Skeletal muscle tissue (tissue), 4 donors: ENCODE results near the gene KDELR3. TPM values are rescaled to one million over a fixed set of nuclear protein-coding genes. Genes with fewer than 3 reads are reported as not detected.

ENCODE experiments used
- H3K27ac ChIP-seq: one replicate; pipeline ENCODE4 v1.7.0; 2013; ENCODE audit warnings: mild to moderate bottlenecking, low read depth, low read length, inconsistent platforms
- H3K27me3 ChIP-seq, 3 donors: one replicate each; pipeline ENCODE4 v1.7.0; 2013; ENCODE audit warnings: low read length in 3 of 3; ENCODE audit not compliant: control insufficient read depth in 3 of 3, insufficient read depth in 3 of 3
- H3K36me3 ChIP-seq, 3 donors: one replicate each; pipeline ENCODE4 v1.7.0; 2013; ENCODE audit warnings: low read length in 3 of 3; ENCODE audit not compliant: control insufficient read depth in 3 of 3, insufficient read depth in 3 of 3
- H3K4me1 ChIP-seq, 3 donors: one replicate each; pipeline ENCODE4 v1.7.0; 2013; ENCODE audit warnings: low read length in 3 of 3, mild to moderate bottlenecking in 3 of 3; ENCODE audit not compliant: control insufficient read depth in 3 of 3, insufficient read depth in 3 of 3
- H3K4me3 ChIP-seq, 3 donors: one replicate each; pipeline ENCODE4 v1.7.0; 2013; ENCODE audit warnings: low read length in 3 of 3
- H3K9ac ChIP-seq, 3 donors: one replicate each; pipeline ENCODE4 v1.7.0; 2013; ENCODE audit warnings: low read length in 3 of 3, mild to moderate bottlenecking in 3 of 3, moderate library complexity in 2 of 3, low read depth in 1 of 3
- H3K9me3 ChIP-seq, 3 donors: one replicate each; pipeline ENCODE4 v1.7.0; 2013; ENCODE audit warnings: low read length in 3 of 3; ENCODE audit not compliant: control insufficient read depth in 3 of 3
- total RNA-seq: library from RNA; depleted of rRNA; stranded (reverse); fragments of >200 nt; gene quantifications from one replicate; pipeline ENCODE4 v1.2.3, GENCODE V29; 2014
- donor health status: Osteomylitis.

The KDELR3 gene
- total RNA-seq, 1 donor from 2014 or later = 32.9 TPM

- Histone ChIP-seq H3K36me3 (no peaks in the 10 kb centered on the region), H3K9me3 (no peaks in the 10 kb centered on the region), H3K27me3 (peaks cover 63 to 79% (median 68%) of the 10 kb centered on the region in 3 donors), H3K9ac (no peak overlapping the region), H3K4me3 (no peak overlapping the region), H3K27ac (no peak overlapping the region), H3K4me1 (peaks cover 5 to 10% (median 6%) of the 10 kb centered on the region in 3 donors)
Observed at GRCh38 chr22:38450234-38450797, 17.6 kb upstream of the KDELR3 start.

GRCh38 chr22:38451404-38451803 is 16.5 kb upstream of the KDELR3 start:
- Histone ChIP-seq H3K9me3 (no peaks in the 10 kb centered on the region), H3K4me3 (no peak overlapping the region), H3K9ac (no peak overlapping the region), H3K27ac (no peak overlapping the region), H3K4me1 (peaks cover 5 to 10% (median 6%) of the 10 kb centered on the region in 3 donors), H3K36me3 (no peaks in the 10 kb centered on the region), H3K27me3 (peaks cover 63 to 78% (median 67%) of the 10 kb centered on the region in 3 donors)

- no peak overlapping the region for H3K27ac ChIP-seq
- no peaks in the 10 kb centered on the region for H3K36me3 ChIP-seq
- peaks cover 5 to 10% (median 6%) of the 10 kb centered on the region in 3 donors for H3K4me1 ChIP-seq
- H3K4me3 ChIP-seq = no peak overlapping the region
- H3K9ac ChIP-seq = no peak overlapping the region
- H3K27me3 ChIP-seq = peaks cover 66 to 79% (median 70%) of the 10 kb centered on the region in 3 donors
- no peaks in the 10 kb centered on the region for H3K9me3 ChIP-seq
Observed at GRCh38 chr22:38451864-38452263, 16.0 kb upstream of the KDELR3 start.

- Histone ChIP-seq H3K27ac (no peak overlapping the region), H3K9me3 (no peaks in the 10 kb centered on the region), H3K4me1 (peaks cover 5 to 10% (median 6%) of the 10 kb centered on the region in 3 donors), H3K27me3 (peaks cover 73 to 78% (median 76%) of the 10 kb centered on the region in 3 donors), H3K4me3 (no peak overlapping the region), H3K9ac (no peak overlapping the region), H3K36me3 (no peaks in the 10 kb centered on the region)
Observed at GRCh38 chr22:38452373-38453065, 15.4 kb upstream of the KDELR3 start.

- Histone ChIP-seq H3K4me1 (peaks cover 5 to 10% (median 6%) of the 10 kb centered on the region in 3 donors), H3K9me3 (no peaks in the 10 kb centered on the region), H3K4me3 (no peak overlapping the region), H3K27me3 (peaks cover 77 to 83% (median 78%) of the 10 kb centered on the region in 3 donors), H3K36me3 (no peaks in the 10 kb centered on the region), H3K27ac (no peak overlapping the region), H3K9ac (no peak overlapping the region)
Observed at GRCh38 chr22:38453066-38453672, 14.7 kb upstream of the KDELR3 start.

GRCh38 chr22:38453996-38454352 is 13.9 kb upstream of the KDELR3 start:
- Histone ChIP-seq H3K36me3 (no peaks in the 10 kb centered on the region), H3K4me3 (no peak overlapping the region), H3K4me1 (peaks cover 5 to 10% (median 6%) of the 10 kb centered on the region in 3 donors), H3K27ac (no peak overlapping the region), H3K9me3 (no peaks in the 10 kb centered on the region), H3K27me3 (peaks cover 81 to 86% (median 82%) of the 10 kb centered on the region in 3 donors), H3K9ac (no peak overlapping the region)

- H3K36me3 ChIP-seq = no peaks in the 10 kb centered on the region
- H3K4me1 ChIP-seq = peaks cover 5 to 10% (median 6%) of the 10 kb centered on the region in 3 donors
- H3K9me3 ChIP-seq = no peaks in the 10 kb centered on the region
- H3K27ac ChIP-seq = no peak overlapping the region
- peaks cover 80 to 84% (median 81%) of the 10 kb centered on the region in 3 donors for H3K27me3 ChIP-seq
- peak overlapping the region in 1 of 3 donors; percentile 33 for H3K9ac ChIP-seq
- H3K4me3 ChIP-seq = peak overlapping the region; percentile 30 to 43 (median 35)
Observed at GRCh38 chr22:38454353-38455075, 13.4 kb upstream of the KDELR3 start.

GRCh38 chr22:38455076-38455529 is 12.8 kb upstream of the KDELR3 start, which contains the start of gene KCNJ4:
Gene KCNJ4 (minus strand): TSS chr22:38455199. CDS start chr22:38428132, 27,067 bp downstream.
- H3K36me3 ChIP-seq = no peaks in the 10 kb centered on the region
- peaks cover 5 to 10% (median 6%) of the 10 kb centered on the region in 3 donors for H3K4me1 ChIP-seq
- H3K9me3 ChIP-seq = no peaks in the 10 kb centered on the region
- H3K27me3 ChIP-seq = peaks cover 75 to 80% (median 78%) of the 10 kb centered on the region in 3 donors
- peak within 1 kb of the TSS in 1 of 3 donors; percentile 33 for H3K9ac ChIP-seq
- H3K27ac ChIP-seq = no peak within 1 kb of the TSS
- peak within 1 kb of the TSS; percentile 30 to 43 (median 35) for H3K4me3 ChIP-seq

GRCh38 chr22:38455530-38456271 is 12.2 kb upstream of the KDELR3 start:
- H3K9ac ChIP-seq = no peak overlapping the region
- H3K27ac ChIP-seq = no peak overlapping the region

More at GRCh38 chr22:38455530-38456271, 12.2 kb upstream of the KDELR3 start:
- no peaks in the 10 kb centered on the region for H3K9me3 ChIP-seq
- peaks cover 74 to 80% (median 78%) of the 10 kb centered on the region in 3 donors for H3K27me3 ChIP-seq
- H3K4me1 ChIP-seq = peaks cover 5 to 14% (median 6%) of the 10 kb centered on the region in 3 donors
- H3K36me3 ChIP-seq = no peaks in the 10 kb centered on the region
- H3K4me3 ChIP-seq = no peak overlapping the region
